Memory B cell (primary cell): ENCODE measurements around the gene VSX1.

ENCODE experiments used
- ATAC-seq: fragments of 150-1000 bp; cut with Tn5 transposase; 2 replicates; pipeline ENCODE4 v1.10.0; 2021; ENCODE audit warnings: low read depth, mild to moderate bottlenecking, moderate library complexity
- DNase-seq, 2 donors: peaks; one replicate each; pipeline ENCODE4 v3.0.0; 2022; ENCODE audit warnings: low spot score in 2 of 2
- H3K27ac Mint-ChIP-seq: one replicate; pipeline ENCODE4 v1.8.0; 2022; ENCODE audit warnings: mild to moderate bottlenecking, moderate library complexity, mixed read lengths
- H3K27me3 Mint-ChIP-seq: one replicate; pipeline ENCODE4 v1.8.0; 2022; ENCODE audit warnings: mixed read lengths
- H3K36me3 Mint-ChIP-seq: one replicate; pipeline ENCODE4 v1.8.0; 2022; ENCODE audit warnings: mild to moderate bottlenecking, mixed read lengths
- H3K4me1 Mint-ChIP-seq: one replicate; pipeline ENCODE4 v1.8.0; 2022; ENCODE audit warnings: mixed read lengths
- H3K4me3 Mint-ChIP-seq: one replicate; pipeline ENCODE4 v1.8.0; 2022; ENCODE audit warnings: mild to moderate bottlenecking, moderate library complexity, mixed read lengths
- H3K9me3 Mint-ChIP-seq: one replicate; pipeline ENCODE4 v1.8.0; 2022; ENCODE audit warnings: mixed read lengths

VSX1 gene

DNA sequence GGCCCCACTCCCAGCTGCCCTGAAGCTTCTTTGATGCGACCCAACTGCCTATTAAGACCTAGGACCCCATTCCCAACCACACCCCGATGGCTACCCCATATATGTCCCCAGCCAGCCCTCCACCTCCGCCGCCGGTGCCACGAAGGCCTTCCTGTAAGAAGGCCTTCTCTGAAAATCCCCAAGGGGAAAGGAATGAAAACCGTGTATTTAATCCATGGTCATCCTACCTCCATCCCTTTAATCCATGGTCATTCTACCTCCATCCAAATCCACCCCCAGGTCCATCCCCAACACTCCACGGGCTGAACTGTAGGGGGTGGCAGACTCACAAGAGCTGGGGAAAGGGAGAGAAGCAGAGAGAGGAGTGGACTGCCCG, 545 bp upstream of the VSX1 start:
- Mint-ChIP-seq H3K36me3 (no peaks in the 10 kb centered on the region), H3K27ac (no peak overlapping the region), H3K4me1 (peaks cover 3% of the 10 kb centered on the region), H3K4me3 (no peak overlapping the region), H3K27me3 (peaks cover 38% of the 10 kb centered on the region), H3K9me3 (no peaks in the 10 kb centered on the region)
- DNase-seq (no peak), ATAC-seq (no peak)

DNA sequence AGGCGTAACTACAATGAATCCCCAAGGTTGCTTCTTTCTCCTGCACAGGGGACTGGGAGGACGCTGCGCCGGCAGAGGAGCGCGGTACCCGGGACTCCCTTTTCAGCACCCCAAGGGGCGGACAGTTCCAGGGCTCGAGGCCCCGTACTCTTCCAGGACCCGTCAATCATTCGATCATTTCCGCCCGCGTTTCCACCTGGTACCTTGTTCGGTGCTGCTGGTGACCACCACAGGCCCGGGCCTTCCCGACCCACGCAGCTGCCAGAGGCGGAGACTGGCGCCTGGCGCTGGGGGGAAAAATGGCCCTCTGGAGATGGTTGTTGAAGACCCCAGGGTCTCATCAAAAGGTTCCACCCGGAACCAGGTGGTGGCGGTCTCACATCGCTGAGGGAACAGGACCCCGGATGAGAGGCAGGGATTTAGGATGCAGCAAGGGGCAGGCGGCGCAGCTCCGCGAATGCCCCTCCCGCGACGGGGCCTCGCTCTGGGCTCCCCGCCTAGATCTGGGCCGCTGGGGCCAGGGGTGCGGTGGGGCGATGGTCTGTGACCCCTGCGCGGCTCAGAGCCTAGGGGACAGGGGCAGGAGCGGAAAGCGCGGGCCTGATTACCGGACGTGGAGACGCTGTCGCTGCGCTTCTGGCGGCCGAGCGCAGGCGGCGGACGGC, 744 bp downstream of the VSX1 start:
- Mint-ChIP-seq H3K4me3 (no peak overlapping the region), H3K27me3 (peaks cover 35% of the 10 kb centered on the region), H3K36me3 (no peaks in the 10 kb centered on the region), H3K9me3 (no peaks in the 10 kb centered on the region), H3K27ac (no peak overlapping the region), H3K4me1 (peaks cover 3% of the 10 kb centered on the region)
- ATAC-seq = no peak
- DNase-seq = no peak

DNA sequence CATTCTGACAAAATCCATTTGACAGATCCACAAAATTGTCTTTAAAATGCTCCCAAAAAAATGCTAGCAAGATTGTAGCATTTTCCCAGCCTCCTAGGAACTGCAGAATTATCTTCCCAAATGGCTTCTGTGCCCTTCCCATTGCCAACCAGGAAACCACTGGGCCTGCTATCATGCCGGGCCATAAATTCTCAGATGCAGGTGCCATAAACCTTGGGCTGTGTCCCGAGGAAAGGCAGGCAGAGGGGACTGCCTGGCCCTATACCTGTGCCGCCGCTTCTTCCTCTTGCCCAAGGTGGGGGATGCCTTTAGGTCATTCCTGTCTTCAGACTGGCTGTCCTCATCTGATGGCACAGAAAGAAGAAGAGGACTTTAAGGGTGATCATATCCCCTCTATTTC, 2.8 kb downstream of the VSX1 start:
- H3K36me3 Mint-ChIP-seq = no peaks in the 10 kb centered on the region
- no peaks in the 10 kb centered on the region for H3K9me3 Mint-ChIP-seq
- peaks cover 3% of the 10 kb centered on the region for H3K4me1 Mint-ChIP-seq

DNA sequence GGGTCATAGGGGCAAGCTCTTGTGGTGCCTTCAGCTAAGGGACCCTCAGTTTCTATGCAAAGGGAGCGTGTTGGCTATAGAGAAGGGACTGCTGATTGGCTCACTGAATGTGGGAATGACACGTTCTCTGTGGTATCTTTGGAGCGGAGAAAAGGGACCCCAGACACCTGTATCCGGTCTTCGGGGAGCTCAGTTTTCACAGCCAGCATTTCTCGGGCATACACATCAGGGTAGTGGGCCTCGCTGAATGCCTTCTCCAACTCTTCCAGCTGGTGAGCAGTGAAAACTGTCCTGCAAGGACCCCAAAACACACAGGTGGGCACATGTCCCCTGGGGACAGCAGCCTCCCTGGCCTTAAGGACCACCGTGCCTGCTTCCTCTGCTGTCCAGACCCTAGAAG, 3.3 kb downstream of the VSX1 start:
- ATAC-seq = no peak
- no peak overlapping the region for H3K27ac Mint-ChIP-seq
- no peak overlapping the region for H3K4me3 Mint-ChIP-seq
- H3K27me3 Mint-ChIP-seq = peaks cover 30% of the 10 kb centered on the region
- H3K9me3 Mint-ChIP-seq = no peaks in the 10 kb centered on the region
- H3K4me1 Mint-ChIP-seq = no peaks in the 10 kb centered on the region
- DNase-seq = no peak
- H3K36me3 Mint-ChIP-seq = no peaks in the 10 kb centered on the region

More for the DNA sequence above, 2.8 kb downstream of the VSX1 start:
- Mint-ChIP-seq H3K27me3 (peaks cover 30% of the 10 kb centered on the region), H3K27ac (no peak overlapping the region), H3K4me3 (no peak overlapping the region)
- DNase-seq (no peak), ATAC-seq (no peak)

DNA sequence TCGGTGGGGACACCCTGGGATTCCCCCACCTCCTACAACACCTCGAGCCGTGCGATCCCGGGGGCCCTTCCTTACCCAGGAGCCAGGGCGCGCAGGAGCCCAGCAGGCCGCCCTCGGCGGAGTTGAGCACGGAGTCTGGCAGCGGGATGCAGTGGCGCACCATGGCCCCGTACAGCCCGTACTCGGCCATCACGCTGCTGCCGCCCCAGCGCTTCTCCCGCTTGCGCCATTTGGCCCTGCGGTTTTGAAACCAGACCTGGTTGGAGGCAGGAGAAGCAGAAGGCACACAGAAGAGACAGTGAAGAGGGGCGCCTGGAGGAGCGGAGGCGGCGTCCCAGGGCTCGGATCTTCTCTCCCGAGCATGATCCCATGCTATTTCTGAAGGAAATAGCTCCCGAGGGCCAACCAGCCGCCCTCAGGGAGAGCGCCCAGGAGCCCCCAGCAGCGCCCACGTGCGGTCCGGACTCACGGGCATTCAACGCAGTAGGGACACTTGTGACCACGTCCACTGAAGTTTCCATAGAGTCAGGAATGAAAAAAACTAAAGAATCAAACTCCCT, 4.3 kb downstream of the VSX1 start:
- Mint-ChIP-seq H3K9me3 (no peaks in the 10 kb centered on the region), H3K36me3 (no peaks in the 10 kb centered on the region), H3K27me3 (peaks cover 35% of the 10 kb centered on the region), H3K4me3 (no peak overlapping the region), H3K4me1 (no peaks in the 10 kb centered on the region), H3K27ac (no peak overlapping the region)
- DNase-seq (no peak), ATAC-seq (peak; percentile 12)

DNA sequence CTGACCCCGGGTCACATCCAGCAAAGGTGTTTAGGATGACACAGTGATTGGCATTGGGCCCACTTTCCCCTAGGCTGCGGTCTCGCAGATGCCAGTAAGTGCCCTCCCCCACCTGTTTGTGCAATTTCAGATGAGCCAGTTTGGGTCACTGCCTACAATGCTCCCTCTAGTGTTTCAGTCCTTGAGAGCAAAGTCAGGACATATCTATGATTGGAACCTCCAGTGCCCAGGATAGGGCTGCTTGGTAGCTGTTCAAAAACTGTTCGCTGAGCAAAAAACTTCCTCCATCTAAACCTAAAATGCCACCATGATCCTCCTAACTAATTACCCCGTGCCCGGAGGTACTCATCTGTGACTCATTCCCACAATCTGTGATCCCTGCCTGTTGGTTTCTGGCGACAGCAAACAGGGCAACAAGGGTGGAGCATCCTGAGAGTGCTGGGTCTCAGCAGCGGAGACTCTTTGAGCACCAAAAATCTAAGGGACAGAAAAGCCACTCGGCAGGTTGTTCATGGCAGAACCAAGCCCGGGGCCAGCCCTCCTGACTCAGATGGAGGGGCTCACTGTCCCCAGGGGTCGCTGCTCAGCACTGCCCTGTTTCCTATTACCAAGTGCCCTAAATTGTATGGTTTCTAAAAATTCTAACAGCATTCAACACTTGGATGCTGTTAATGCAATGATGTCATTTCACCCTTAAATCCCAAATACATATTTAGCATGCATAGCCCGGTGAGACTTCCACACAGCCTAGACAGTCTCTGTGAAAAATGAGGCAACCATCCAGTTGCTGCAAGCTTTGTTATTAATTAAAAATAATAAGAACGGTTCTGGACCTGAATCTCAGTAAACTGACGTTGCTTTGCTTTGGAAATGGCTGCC, 5.0 kb downstream of the VSX1 start:
- Mint-ChIP-seq H3K36me3 (no peaks in the 10 kb centered on the region), H3K27ac (no peak overlapping the region), H3K27me3 (peaks cover 35% of the 10 kb centered on the region), H3K9me3 (no peaks in the 10 kb centered on the region), H3K4me1 (no peaks in the 10 kb centered on the region), H3K4me3 (no peak overlapping the region)
- ATAC-seq (peak; percentile 54), DNase-seq (no peak)

DNA sequence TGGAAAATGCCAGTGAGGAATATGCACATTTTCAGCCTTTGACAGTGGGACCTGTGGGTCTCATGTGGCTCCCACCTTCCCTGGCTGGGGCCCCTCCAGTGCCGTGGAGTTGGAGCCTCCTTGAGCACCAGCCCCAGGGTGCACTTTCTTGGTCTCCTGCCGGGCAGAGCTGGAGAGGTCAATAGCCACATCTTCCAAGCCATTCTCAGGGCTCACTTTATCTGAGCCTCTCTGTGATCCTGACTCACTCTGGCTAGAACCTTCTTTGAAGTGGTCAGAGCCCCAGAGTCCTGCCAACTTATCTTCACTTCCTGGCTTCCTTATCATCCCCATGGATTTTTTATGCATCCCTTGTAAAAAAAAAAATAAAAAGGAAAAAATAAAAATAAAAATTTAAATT, 5.7 kb downstream of the VSX1 start:
- H3K9me3 Mint-ChIP-seq = no peaks in the 10 kb centered on the region
- no peaks in the 10 kb centered on the region for H3K36me3 Mint-ChIP-seq
- DNase-seq = no peak
- H3K4me3 Mint-ChIP-seq = no peak overlapping the region
- H3K27ac Mint-ChIP-seq = no peak overlapping the region
- peaks cover 38% of the 10 kb centered on the region for H3K27me3 Mint-ChIP-seq
- no peaks in the 10 kb centered on the region for H3K4me1 Mint-ChIP-seq
- ATAC-seq = no peak

DNA sequence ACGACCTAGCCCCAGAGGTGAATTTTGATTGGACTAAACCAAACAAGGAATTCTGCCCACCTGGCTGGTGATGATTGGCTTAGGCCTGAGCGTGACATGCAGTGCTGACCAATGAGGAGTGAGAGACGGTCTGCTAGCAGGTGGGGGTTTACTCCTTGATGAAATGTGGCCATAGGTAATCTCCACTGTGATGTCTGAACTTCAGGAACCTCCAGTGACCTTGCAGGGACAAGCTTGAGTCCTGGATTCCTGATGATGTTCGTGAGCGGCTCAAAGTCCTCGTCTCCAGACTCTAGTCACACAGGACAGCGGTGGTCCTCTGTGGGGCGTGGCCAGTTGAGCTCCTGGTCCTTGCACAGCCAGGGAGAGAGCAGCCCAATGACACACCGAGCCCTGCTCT, 8.4 kb downstream of the VSX1 start:
- H3K4me3 Mint-ChIP-seq = no peak overlapping the region
- no peak overlapping the region for H3K27ac Mint-ChIP-seq
- ATAC-seq (no peak), DNase-seq (no peak)
- no peaks in the 10 kb centered on the region for H3K4me1 Mint-ChIP-seq
- H3K36me3 Mint-ChIP-seq = no peaks in the 10 kb centered on the region
- H3K27me3 Mint-ChIP-seq = peaks cover 28% of the 10 kb centered on the region
- no peaks in the 10 kb centered on the region for H3K9me3 Mint-ChIP-seq

DNA sequence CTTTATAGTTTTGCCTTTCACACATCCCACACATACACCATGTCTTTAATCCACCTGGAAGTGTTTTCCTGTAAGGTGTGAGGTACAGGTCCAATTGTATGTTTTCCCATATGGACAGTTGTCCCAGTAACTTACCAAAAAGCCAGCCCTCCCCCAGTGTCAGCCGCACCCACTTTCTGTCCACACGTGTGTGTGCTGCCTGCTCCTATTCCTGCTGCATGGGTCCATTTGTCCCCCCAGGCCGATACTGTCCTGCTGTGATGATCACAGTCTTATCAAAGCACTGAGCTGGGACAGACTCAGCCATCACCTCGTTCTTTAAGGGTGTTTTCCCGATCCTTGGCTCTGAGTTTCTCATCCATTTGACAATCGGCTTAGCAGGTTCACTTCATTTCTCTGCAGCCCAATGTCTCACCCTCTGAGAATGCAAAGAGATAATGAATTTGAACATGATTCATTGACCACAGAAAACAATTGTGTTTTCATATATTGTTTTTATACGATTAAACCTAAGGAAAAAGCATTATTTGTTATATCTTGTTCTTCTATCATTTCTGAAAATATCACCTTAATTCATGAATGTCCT, 9.6 kb downstream of the VSX1 start:
- no peak overlapping the region for H3K27ac Mint-ChIP-seq
- H3K4me1 Mint-ChIP-seq = no peaks in the 10 kb centered on the region
- peaks cover 26% of the 10 kb centered on the region for H3K27me3 Mint-ChIP-seq
- H3K4me3 Mint-ChIP-seq = no peak overlapping the region
- no peak for DNase-seq
- no peaks in the 10 kb centered on the region for H3K9me3 Mint-ChIP-seq
- ATAC-seq = no peak
- no peaks in the 10 kb centered on the region for H3K36me3 Mint-ChIP-seq

DNA sequence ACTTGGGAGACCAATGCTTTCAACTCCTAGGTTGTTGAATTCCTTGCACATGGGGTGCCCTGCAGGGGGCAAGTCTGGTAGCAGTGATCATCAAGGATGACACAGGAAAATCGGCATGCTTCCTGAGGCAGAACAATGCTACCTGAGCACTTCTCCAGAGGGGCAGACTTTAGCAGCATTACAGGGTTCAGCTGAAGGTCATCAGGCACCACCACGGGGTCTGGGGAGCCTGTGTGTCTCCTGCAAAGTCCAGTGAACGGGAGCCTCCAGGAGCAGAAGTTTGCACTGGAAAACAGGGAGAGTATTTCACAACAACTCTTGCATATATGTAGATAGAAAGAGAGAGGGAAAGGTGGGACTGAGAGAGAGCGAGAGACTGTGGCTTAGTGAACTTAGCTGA, 10.2 kb downstream of the VSX1 start:
- H3K4me1 Mint-ChIP-seq = no peaks in the 10 kb centered on the region

DNA sequence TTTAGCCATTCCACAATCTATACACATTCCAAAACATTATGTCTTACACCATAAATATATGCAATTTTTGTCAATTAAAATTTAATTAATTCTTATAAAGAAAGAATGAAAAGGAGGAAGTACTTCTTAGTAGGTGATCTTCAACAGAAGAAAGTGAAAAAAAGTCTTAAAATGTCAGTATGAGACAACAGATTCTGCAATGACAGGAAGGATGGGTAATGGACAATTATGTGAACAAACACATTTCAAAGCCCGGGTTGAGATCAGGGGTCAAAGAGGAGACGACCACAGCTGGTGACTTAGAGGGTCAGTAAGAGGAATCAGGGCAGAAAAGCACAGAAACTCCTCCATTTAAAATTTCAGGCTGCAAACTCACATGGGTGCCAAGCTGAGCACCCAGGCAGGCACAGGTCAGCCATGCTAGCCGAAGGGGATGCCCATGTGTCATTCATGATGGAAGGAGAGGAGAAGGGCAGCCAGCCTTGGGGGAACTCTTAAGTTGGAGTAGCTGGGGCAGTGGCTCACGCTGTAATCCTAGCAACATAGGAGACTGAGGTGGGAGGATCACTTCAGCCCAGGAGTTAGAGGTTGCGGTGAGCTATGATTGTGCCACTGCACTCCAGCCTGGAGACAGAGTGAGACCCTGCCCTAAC, 11.0 kb downstream of the VSX1 start:
- Mint-ChIP-seq H3K27ac (no peak overlapping the region), H3K9me3 (no peaks in the 10 kb centered on the region), H3K4me3 (no peak overlapping the region), H3K36me3 (no peaks in the 10 kb centered on the region), H3K4me1 (peaks cover 1% of the 10 kb centered on the region), H3K27me3 (peaks cover 20% of the 10 kb centered on the region)
- no peak for DNase-seq
- ATAC-seq = no peak

More for the DNA sequence above, 10.2 kb downstream of the VSX1 start:
- Mint-ChIP-seq H3K36me3 (no peaks in the 10 kb centered on the region), H3K4me3 (no peak overlapping the region), H3K27ac (no peak overlapping the region), H3K27me3 (peaks cover 21% of the 10 kb centered on the region), H3K9me3 (no peaks in the 10 kb centered on the region)
- ATAC-seq (no peak), DNase-seq (no peak)

DNA sequence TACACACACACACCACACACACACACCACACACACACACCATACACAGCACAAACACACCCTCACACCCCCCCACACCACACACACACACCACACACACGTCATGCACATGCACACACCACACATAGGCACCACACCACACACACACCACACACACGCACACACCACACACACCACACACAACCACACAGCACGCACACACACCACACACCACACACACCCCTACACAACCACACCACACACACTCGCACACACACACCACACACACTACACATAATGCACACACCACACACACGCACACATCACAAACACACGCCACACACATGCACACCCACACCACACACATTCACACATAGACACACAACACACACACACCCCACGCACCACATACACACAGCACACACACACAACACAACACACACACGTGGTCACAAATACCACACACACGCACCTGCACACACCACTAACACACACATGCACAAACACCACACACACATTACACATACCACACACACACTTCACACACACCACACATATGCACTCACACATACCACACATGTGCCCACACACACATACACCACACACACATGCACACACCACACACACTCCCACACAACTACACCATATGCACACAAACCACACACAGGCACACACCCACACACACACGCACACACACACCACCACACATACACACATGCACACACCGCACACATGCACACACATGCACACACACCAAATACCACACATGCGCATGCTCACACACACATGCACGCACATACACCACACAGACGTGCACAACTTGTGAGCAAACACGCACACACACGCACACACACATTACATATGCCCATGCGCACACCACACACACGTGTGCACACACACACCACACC, 14.6 kb downstream of the VSX1 start:
- Mint-ChIP-seq H3K27me3 (peaks cover 9% of the 10 kb centered on the region), H3K9me3 (no peaks in the 10 kb centered on the region), H3K27ac (no peak overlapping the region), H3K4me3 (no peak overlapping the region), H3K4me1 (peaks cover 17% of the 10 kb centered on the region), H3K36me3 (no peaks in the 10 kb centered on the region)
- DNase-seq (no peak), ATAC-seq (no peak)

DNA sequence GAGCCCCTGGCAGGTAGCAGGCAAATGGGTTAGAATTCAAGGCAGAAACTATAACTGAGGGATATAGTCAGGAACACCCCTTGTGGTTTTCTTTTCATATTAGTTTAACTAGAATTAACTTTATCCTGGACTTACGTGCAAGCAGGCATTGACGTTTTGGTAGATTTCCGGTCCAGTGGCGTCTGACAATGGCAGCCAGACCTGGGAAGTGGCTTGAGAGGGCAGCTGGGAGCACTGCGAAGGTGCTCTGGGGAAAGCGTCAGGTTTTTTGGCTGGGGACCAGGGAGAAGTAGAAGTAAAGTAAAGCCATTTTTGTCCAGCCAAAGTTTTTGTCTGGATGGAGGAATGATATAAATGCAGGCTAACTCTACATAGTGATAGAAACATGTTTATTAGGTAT, 15.6 kb downstream of the VSX1 start:
- Mint-ChIP-seq H3K4me3 (no peak overlapping the region), H3K27ac (no peak overlapping the region), H3K4me1 (peaks cover 17% of the 10 kb centered on the region), H3K27me3 (peaks cover 4% of the 10 kb centered on the region), H3K9me3 (no peaks in the 10 kb centered on the region), H3K36me3 (no peaks in the 10 kb centered on the region)
- DNase-seq (no peak), ATAC-seq (no peak)
